ENCODE results near the gene HEMGN. TPM values are rescaled to one million over a fixed set of nuclear protein-coding genes. Genes with fewer than 3 reads are reported as not detected.

HEMGN gene
- total and polyA plus RNA-seq, 2 of the 13 experiments (the other 11 are each of a cell fraction or from before 2014, with no cell fraction given), result not detected

DNA sequence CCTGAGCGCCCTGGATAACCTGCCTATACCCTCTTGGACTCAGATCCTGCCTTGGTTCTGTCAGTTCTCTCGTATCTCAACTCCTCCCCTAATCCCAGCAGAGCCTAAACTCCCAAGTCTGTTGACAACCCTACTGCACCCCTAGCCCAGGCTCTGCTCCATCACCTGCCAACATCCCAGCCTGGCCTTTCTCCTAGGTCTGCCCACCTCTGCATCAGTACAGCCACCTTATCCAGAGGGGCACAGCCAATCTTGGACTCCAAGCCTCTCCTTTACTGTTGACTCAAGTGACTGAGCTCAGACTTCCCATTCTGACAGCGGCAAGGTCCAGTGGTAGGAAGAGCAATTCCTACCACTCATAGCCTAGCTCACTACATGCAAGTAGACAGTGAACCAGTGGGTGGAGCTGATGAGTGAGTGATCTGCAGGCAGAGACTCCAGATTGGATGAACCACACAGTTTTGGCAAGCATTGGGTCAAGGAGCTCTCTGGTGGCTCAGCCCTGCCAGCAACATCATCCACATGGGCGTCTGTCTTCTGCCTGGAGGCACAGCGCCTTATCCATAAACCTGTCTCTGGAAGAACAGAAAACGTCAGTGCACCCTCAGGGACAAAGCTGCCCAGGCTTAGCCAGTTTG is 42.2 kb downstream of the HEMGN start:
- Histone ChIP-seq H2AFZ (ENCODE audit: low read length) (no peak overlapping the region), H3K9me3 (ENCODE audit: low read length) (no peaks in the 10 kb centered on the region), H4K20me1 (ENCODE audit: insufficient read depth, low read length) (no peaks in the 10 kb centered on the region), H3K4me3 (replicated peaks in 1 of 3; ENCODE audit: insufficient read depth in 1 of 3, low read depth in 2 of 3, low read length in 3 of 3) (no peak overlapping the region), H3K79me2 (ENCODE audit: insufficient read depth, low read length) (no peaks in the 10 kb centered on the region), H3K4me2 (ENCODE audit: low read depth, low read length) (no peak overlapping the region), H3K4me1 (ENCODE audit: insufficient read depth, low read length) (peaks cover 7% of the 10 kb centered on the region), H3K36me3 (replicated peaks in 1 of 2; ENCODE audit: control insufficient read depth in 1 of 2, insufficient read depth in 2 of 2, low read length in 2 of 2) (peaks cover 0 to 1% of the 10 kb centered on the region in 2 experiments; a peak in 1 of 5 replicates), H3K9ac (ENCODE audit: insufficient read depth, low read depth, low read length) (no peak overlapping the region), H3K27ac (ENCODE audit: extremely low read length, insufficient read depth, low read length) (no peak overlapping the region), H3K27me3 (ENCODE audit: control insufficient read depth in 1 of 2, insufficient read depth in 2 of 2, low read length in 2 of 2) (no peaks in the 10 kb centered on the region)
- DNase-seq (ENCODE audit: low spot score), result peak; percentile 25
- BruUV-seq (replicated peaks), result no TSS peak
- POLR2A ChIA-PET, result no interaction called here
- ATAC-seq, result peak; percentile 81
- in situ Hi-C loops (cut with HindIII; ENCODE audit: extremely low pct_ligation_motif_present, low pct_unique_long_range_greater_than_20kb) (no loop called here), intact Hi-C loops (cut with micrococcal nuclease; ENCODE audit: unreplicated experiment) (no loop called here)
- 92% methylated on average over 6 of the region's 6 CpGs for WGBS (ENCODE audit: low lambda C conversion rate)
- CTCF ChIA-PET (ENCODE audit: low intra/inter-chr PET ratio, low total read pairs), result no interaction called here
- peak; percentile 78 for FAIRE-seq
- TF ChIP-seq ZNF577 (CRISPR knock-in tag; IDR thresholded peaks at IDR 0.05; ENCODE audit: borderline replicate concordance, low read depth), result no peak
- TF ChIP-seq, protein P1, sequence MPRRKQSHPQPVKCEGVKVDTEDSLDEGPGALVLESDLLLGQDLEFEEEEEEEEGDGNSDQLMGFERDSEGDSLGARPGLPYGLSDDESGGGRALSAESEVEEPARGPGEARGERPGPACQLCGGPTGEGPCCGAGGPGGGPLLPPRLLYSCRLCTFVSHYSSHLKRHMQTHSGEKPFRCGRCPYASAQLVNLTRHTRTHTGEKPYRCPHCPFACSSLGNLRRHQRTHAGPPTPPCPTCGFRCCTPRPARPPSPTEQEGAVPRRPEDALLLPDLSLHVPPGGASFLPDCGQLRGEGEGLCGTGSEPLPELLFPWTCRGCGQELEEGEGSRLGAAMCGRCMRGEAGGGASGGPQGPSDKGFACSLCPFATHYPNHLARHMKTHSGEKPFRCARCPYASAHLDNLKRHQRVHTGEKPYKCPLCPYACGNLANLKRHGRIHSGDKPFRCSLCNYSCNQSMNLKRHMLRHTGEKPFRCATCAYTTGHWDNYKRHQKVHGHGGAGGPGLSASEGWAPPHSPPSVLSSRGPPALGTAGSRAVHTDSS (CRISPR knock-in tag; conservative IDR thresholded peaks at IDR 0.05), result no peak
- TF ChIP-seq, protein P2, sequence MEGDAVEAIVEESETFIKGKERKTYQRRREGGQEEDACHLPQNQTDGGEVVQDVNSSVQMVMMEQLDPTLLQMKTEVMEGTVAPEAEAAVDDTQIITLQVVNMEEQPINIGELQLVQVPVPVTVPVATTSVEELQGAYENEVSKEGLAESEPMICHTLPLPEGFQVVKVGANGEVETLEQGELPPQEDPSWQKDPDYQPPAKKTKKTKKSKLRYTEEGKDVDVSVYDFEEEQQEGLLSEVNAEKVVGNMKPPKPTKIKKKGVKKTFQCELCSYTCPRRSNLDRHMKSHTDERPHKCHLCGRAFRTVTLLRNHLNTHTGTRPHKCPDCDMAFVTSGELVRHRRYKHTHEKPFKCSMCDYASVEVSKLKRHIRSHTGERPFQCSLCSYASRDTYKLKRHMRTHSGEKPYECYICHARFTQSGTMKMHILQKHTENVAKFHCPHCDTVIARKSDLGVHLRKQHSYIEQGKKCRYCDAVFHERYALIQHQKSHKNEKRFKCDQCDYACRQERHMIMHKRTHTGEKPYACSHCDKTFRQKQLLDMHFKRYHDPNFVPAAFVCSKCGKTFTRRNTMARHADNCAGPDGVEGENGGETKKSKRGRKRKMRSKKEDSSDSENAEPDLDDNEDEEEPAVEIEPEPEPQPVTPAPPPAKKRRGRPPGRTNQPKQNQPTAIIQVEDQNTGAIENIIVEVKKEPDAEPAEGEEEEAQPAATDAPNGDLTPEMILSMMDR (CRISPR knock-in tag; IDR thresholded peaks at IDR 0.05), result peak; percentile 25; the same call in 1 of the 2 replicates
- TF ChIP-seq ZNF614 (CRISPR knock-in tag; IDR thresholded peaks at IDR 0.05; ENCODE audit: borderline replicate concordance), result no peak
- TF ChIP-seq, protein P3, sequence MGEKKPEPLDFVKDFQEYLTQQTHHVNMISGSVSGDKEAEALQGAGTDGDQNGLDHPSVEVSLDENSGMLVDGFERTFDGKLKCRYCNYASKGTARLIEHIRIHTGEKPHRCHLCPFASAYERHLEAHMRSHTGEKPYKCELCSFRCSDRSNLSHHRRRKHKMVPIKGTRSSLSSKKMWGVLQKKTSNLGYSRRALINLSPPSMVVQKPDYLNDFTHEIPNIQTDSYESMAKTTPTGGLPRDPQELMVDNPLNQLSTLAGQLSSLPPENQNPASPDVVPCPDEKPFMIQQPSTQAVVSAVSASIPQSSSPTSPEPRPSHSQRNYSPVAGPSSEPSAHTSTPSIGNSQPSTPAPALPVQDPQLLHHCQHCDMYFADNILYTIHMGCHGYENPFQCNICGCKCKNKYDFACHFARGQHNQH (CRISPR knock-in tag; IDR thresholded peaks at IDR 0.05), result no peak
- TF ChIP-seq HIVEP1 (CRISPR knock-in tag; IDR thresholded peaks at IDR 0.05), result no peak
- no peak for TF ChIP-seq ZNF670 (CRISPR knock-in tag; IDR thresholded peaks at IDR 0.05; ENCODE audit: borderline replicate concordance)
